Measurements from ENCODE around the gene SRSF4. TPM values are rescaled to one million over a fixed set of nuclear protein-coding genes. Genes with fewer than 3 reads are reported as not detected.
A peak's percentile ranks its signal among the peaks of the same experiment; 100 is the strongest.

The SRSF4 gene
- total and polyA plus RNA-seq, 2 of the 8 experiments (the other 6 are each of a cell fraction or from before 2014, with no cell fraction given), result 34.9 to 86.5 TPM

DNA sequence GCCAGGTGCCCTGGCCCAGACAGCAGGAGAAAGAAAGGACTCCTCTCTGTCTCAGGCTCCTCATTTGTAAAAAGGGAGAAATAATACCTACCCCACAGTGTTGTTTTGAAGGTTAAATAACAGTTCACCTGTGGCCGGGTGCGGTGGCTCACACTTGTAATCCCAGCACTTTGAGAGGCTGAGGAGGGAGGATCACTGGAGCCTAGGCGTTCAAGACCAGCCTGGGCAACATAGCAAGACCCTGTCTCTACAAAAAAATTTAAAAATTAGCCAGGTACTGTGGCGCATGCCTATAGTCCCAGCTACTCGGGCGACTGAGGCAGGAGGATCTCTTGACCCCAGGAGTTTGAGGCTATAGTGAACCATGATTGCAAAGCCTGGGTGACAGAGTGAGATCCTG, 55.5 kb downstream of the SRSF4 start:
- Histone ChIP-seq H4K5ac (ENCODE audit: insufficient read length, low read depth, low read length) (no peak overlapping the region), H4K20me1 (replicated peaks in 1 of 2; ENCODE audit: control insufficient read depth in 1 of 2, insufficient read depth in 2 of 2, low read length in 2 of 2) (no peaks in the 10 kb centered on the region)

More for the DNA sequence above, 55.5 kb downstream of the SRSF4 start:
- ChIA-PET CTCF (ENCODE audit: partially characterized antibody) (no interaction called here), POLR2A (ENCODE audit: partially characterized antibody) (interaction anchor here (6.9 kb wide), 1 partner anchor 55 kb away, joined by 77 read pairs; the partner anchor contains the start of gene SRSF4)
- Histone ChIP-seq H3K4me1 (replicated peaks in 1 of 4; ENCODE audit: control insufficient read depth in 3 of 4, insufficient read depth in 4 of 4, low read length in 3 of 4) (peaks cover 0 to 19% (median 9%) of the 10 kb centered on the region in 4 experiments; a peak in 6 of 7 replicates), H2AK5ac (ENCODE audit: low read depth, low read length) (peak overlapping the region; percentile 78; the same call in 1 of the 2 replicates), H2BK5ac (ENCODE audit: low read depth, low read length) (no peak overlapping the region), H3K79me2 (ENCODE audit: control insufficient read depth in 1 of 2, insufficient read depth in 2 of 2, low read length in 2 of 2) (no peaks in the 10 kb centered on the region), H4K8ac (ENCODE audit: extremely low read depth, insufficient read depth, low read length) (no peak overlapping the region), H3K23ac (ENCODE audit: insufficient read length) (no peak overlapping the region), H2BK20ac (ENCODE audit: low read length) (0 out of 2 replicates have a peak overlapping the region, but pooled peaks have one; percentile 90), H3K9me3 (ENCODE audit: insufficient read depth in 2 of 2, low read depth in 1 of 2, low read length in 1 of 2) (no peaks in the 10 kb centered on the region), H3K18ac (ENCODE audit: extremely low read depth, low read length) (peak overlapping the region; percentile 48; the same call in 1 of the 2 replicates), H2BK12ac (ENCODE audit: low read depth, low read length) (peak overlapping the region; percentile 96; the same call in 1 of the 2 replicates), H3K79me1 (ENCODE audit: low read depth, low read length) (no peaks in the 10 kb centered on the region), H2BK15ac (ENCODE audit: low read length) (peak overlapping the region; percentile 99), H3K36me3 (ENCODE audit: control insufficient read depth in 2 of 4, insufficient read depth in 4 of 4, low read length in 3 of 4) (no peaks in the 10 kb centered on the region), H2BK120ac (replicated peaks; ENCODE audit: low read depth, low read length) (no peak overlapping the region), H2AFZ (ENCODE audit: low read length) (no peak overlapping the region), H3K4ac (replicated peaks; ENCODE audit: insufficient read length, low read depth, low read length) (no peak overlapping the region), H3K56ac (replicated peaks; ENCODE audit: insufficient read length, low read depth, low read length) (no peak overlapping the region), H4K91ac (replicated peaks; ENCODE audit: insufficient read length, low read length) (peak overlapping the region; percentile 95), H3K4me2 (ENCODE audit: insufficient read depth in 1 of 2, low read depth in 2 of 2, low read length in 2 of 2) (no peak overlapping the region), H3K27me3 (replicated peaks in 1 of 4; ENCODE audit: control insufficient read depth in 3 of 4, extremely low read depth in 1 of 4, insufficient read depth in 3 of 4, low read length in 3 of 4) (peaks cover 0 to 33% (median 20%) of the 10 kb centered on the region in 4 experiments; a peak in 6 of 7 replicates), H3K23me2 (ENCODE audit: low read depth, low read length) (peaks cover 30% of the 10 kb centered on the region; the same call in 1 of the 2 replicates), H3K4me3 (ENCODE audit: extremely low read depth in 1 of 4, insufficient read depth in 2 of 4, low read depth in 3 of 4, low read length in 4 of 4) (no peak overlapping the region), H3K9ac (replicated peaks in 1 of 4; ENCODE audit: extremely low read depth in 1 of 4, low read depth in 3 of 4, low read length in 3 of 4) (no peak overlapping the region), H3K27ac (ENCODE audit: low read depth, low read length) (no peak overlapping the region), H3K14ac (ENCODE audit: insufficient read length) (no peak overlapping the region)
- TF ChIP-seq SP1 (IDR thresholded peaks at IDR 0.05; ENCODE audit: low read depth, low read length) (no peak), GABPA (IDR thresholded peaks at IDR 0.05; ENCODE audit: borderline replicate concordance, insufficient read depth, low read length) (no peak), RAD21 (IDR thresholded peaks at IDR 0.05 in 1 of 2, conservative IDR thresholded peaks at IDR 0.05 in 1 of 2; ENCODE audit: low read depth in 2 of 2, low read length in 2 of 2) (no peak), CREB1 (IDR thresholded peaks at IDR 0.05) (no peak), CBX8 (IDR thresholded peaks at IDR 0.05; ENCODE audit: borderline replicate concordance, low read depth, low read length) (no peak)
- WGBS, 2 experiments (ENCODE audit: extremely low coverage in 1 of 2, insufficient coverage in 1 of 2, insufficient read length in 1 of 2, insufficient replicate concordance in 2 of 2, low coverage in 1 of 2, low lambda C conversion rate in 2 of 2, missing lambda C conversion rate in 1 of 2), result 97% methylated on average over 6 of the region's 6 CpGs; no CpG with 5 or more reads in 1 of the 2 experiments
- no peak for FAIRE-seq
- no peak for DNase-seq (ENCODE audit: low read depth in 1 of 2, low spot score in 2 of 2)

Data from H1 (cell line).